GM19324 (cell line): ENCODE data around the gene NTSR2.
"Not testable (repeated sequence)": the region's sequence is repeated elsewhere in the genome, so short reads cannot be mapped to it uniquely, and the experiment has no call there.

Experiments used
- ATAC-seq: cut with Tn5 transposase; IDR thresholded peaks from one replicate; pipeline ENCODE4 v1.9.1; 2021; ENCODE audit warnings: mild to moderate bottlenecking, moderate library complexity; ENCODE audit not compliant: unreplicated experiment, low FRiP score

The NTSR2 gene

DNA sequence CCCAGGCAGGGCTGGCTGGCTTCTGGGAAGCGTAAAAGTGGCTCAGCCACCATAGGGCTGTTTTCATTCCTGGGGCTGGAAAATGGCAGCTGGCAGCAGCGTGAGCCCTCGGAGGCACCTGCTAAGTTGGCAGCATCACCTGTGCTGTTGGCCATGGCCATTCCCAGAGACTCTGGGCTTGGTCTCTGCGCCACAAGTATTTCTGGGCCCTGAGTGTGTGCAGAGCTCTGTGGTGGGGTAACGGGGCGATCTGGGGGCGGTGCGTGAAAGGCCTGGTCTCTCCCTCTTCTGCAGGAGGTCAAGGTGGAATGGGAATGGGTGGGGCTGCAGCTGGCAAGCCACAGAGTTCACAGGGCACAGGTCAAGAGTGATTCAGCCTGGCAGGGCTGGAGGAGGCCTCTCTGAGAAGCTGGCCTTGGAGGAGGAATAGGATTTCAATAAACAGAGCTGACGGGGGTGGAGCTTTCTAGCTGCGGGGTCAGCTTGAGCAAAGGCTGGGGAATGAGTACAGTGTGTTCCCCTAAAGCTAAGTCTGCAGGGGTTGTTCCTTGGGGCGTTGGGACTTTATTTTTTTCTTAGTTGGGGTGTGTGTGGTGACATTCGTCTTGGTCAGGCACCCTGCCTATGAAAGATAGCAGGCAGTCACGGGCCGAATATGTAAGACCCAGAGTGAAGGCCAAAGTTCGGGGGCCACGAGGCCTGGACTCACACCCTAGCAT, 10.3 kb upstream of the NTSR2 start:
- ATAC-seq, result no peak

DNA sequence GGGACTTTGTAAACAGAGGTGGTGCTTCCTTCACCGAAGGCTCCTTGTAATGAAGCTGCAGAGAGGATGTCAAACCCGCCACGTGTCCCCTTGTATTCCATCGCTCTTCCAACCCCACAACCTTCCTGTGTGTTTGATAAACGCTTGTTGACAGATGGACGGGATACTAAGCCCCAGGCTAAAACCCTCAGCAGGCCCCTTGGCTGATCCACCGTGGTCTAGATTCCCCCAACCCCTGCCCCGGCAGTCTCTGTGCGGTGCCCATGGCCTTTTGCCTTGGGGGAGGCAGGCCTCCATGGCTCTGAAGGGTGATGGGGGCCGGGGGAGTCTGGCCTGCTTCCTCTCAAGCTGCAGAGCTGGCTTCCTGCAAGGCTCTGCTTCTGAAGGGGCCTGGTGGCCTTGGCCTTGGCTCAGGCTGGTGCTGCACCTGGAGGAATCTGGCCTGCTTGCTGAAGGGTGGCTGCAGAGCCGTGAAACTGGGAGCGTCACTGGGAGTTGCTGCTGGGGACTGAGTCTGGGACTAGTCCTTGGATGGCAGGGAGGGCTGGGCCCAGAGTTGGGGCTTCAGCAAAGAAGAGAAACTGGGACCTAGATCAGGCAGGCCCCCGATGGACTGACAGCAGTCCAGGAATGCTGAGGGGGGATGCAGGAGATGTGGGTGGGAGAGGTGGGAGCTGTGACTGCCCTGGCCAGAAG, 9.6 kb upstream of the NTSR2 start:
- ATAC-seq, result no peak

DNA sequence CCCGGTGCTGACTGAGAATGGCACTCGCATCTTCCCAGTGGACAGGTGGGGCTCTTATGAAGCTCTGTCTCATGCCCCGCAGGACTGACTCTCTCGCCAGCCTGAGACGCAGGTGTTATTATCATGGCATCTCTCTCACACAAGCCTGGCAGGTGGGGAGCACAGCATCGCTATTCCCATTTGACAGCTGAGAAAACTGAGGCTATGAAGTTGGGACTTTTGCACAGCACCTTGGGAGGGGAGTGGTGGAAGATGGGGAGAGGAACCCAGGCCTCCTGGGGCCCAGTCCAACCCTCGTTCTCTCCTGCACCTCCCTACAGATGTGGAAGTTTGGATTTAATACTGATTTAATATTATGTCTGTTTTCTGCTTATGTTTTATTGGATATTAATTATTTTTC, 9.0 kb upstream of the NTSR2 start:
- no peak for ATAC-seq

DNA sequence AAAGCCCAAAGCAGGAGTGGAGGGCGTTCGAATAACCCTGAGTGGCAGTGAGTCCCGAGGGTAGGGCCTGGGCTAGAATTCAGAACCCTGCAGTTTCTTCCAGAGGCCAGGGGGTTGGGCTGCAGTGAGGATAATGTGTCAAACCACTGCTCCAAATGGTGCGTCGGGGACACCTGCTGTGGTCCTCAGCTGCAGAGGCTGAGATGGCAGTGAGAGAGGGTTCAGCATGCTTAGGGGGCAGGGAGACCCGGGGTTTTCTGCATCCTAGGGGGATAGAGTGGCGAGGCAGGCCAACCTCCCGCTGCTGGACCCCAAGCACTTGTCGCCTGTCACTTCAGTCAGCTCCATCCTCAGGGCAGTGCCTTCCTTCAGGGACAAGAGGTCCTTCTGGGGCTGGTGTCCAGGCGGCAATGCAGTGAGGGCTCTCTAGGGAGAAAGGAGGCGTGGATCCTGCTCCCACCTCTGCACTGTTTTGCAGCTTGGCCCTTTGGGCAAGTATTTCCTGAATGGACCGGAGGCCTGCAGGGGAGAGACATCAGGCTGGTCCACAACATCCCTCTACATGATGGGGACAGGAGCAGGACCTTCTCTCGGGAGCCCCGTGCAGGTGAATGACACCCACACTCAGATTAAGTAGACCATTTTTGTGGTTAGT, 8.4 kb upstream of the NTSR2 start:
- ATAC-seq, result no peak

DNA sequence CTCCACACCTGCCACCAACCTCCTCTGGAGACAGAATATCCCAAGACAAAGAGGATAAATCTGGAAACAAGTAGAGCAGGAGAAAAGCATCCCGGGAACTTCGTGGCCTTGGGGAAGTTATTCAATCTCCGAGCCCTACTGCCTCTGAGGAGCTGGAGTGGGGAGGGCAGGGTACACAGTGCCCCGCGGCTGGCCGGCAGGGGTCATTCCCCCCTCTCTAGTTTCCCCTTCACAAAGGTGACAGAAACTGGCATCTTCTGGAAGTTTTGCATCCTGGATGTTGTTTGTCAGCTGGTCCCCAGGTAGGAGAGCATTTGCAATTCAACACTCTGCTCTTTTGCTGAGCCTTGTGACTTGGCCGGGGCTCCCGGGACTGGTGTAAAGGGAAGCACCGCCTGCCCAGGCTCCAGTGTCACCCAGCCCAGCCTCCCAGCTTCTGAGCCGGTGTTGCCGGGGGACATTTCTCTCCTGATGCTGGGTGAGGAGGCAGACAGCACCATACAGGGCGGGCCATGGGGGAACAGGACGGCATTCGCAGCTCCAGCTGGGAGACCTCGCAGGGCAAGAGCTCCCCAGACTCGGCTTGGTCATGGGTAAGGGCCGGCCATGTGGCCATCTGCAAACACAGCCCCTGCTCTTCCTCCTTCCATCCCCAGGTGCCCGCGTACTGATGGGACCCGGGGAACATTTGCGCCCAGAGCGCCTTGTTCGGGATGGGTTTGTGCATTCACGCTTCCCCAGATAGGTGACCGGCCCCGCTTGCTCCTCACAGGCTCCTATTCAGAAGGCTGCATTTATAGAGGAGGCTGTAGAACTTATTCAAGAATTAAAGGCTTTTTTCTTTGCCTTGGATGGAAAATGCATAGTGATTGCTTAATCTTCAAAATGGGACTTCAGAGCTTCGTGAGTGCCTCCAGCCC, 7.4 kb upstream of the NTSR2 start:
- ATAC-seq, result no peak

DNA sequence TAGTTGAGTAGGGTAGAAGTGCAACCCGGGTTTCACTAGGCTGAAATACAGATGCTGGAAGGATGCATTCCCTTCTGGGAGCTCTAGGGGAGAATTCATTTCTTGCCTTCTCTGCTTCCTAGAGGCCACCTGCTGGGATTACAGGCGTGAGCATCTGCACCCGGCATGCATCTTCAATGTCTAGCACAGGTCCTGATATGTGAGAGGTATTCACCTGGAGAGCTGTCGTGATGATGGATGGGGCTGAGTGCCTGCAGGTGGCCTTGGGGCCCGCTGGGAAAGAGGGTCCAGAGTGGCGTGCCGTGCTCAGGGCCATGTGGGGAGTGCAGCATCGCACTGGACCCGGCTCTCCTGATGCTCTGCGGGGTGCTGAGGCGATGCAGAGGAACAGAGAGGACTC, 6.6 kb upstream of the NTSR2 start:
- ATAC-seq, result no peak

DNA sequence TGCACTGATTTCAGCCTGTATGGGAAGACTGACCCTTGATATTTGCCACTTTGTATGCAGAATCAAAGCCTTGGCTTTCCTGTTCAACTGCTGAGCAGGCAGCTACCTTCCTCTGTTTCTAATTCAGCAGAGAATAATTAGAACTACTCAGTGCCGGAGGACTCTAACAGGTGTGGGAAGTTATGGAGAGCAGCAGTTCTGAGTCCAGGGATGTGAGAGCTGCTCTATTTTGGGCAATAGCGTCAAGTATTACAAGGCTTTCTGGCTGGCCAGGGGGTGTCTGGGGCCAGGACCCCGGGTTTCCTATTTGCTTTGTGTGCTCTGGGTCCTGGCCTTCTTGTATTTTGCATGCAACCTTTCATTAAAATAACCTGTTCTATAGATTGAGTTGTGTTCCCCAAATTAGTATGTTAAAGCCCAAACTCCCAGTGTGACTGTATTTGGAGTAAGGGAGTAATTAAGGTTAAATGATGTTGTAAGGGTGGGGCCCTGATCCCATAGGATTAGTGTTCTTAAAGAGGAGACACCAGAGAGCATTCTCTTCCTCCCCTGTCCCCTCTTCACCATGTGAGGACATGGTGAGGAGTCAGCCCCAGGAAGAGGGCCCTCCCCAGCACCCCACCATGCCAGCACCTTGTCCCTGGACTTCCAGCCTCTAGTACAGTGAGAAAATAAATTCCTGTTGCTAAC, 5.6 kb upstream of the NTSR2 start:
- ATAC-seq, result no peak

DNA sequence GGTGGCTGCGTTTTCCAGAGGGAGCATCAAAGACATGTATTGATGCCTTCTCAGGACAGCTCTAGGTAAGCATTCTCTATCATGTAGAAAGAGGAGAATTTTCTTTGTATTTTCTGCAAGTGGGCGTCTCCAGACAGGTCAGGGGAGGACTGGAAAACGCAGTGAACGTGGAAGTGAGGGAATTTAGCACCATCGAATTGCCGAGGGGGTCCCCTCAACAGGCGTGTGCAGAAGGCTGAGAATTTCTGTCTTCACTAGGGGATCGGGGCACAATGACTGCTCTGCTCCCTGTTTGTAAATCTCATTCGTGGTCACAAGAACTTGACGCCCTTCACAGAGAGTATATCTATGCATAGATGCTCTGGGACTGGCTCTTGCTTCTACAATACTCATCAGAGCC, 5.0 kb upstream of the NTSR2 start:
- no peak for ATAC-seq

DNA sequence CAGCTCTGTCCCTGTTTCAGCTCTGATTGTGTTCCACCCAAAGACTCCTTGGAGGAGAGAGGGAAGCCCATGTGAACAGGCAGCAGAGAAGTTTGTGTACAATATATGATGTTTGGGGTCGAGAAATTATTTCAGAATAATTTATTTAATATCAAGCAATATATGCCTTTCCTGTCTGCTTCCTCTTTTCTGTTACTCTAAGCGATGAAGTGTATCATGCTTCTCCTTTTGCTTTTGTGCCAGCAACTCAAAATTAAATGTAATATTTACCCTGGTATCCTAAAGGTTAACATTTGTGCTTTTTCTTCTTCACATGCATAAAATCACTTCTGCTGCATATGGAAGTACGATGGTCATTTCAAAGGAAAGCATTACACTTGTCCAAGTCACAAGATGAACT, 2.4 kb upstream of the NTSR2 start:
- no peak for ATAC-seq

DNA sequence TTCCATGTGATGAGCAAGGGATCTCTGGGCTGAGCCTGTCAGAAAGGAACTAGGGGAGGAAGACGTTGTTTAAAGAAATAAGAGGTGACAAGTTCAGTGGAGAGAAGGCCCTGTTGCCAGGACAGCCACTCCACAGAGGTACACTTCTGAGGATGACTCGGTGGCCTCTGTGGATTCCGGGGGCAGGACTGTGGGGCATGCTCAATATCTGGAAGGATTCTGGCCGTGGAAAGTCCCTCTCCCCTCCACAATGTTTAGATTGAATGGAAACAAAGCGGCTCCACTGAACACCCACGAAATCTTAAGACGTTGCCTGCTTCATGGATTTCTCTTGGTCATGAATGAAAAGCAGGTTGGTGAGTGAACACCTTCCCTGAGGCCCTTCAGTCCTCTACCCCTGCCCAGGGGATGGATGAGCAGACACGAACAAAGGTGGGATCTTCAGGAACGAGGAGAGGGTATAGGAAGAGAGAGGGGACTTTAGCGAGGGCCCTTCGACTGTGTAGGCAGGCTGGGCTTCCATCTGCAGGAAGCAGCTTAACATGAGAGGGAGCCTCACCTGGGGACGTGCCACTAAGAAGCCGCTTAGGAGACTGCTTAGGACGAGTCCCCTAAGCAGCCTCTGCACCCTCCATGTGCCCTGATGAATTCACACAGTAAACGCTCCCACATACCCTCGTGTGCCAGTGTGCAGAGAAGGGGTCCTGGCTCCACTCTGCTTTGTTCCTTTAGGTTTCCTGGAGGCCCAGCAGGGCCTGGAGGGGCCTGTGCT, 1.9 kb downstream of the NTSR2 start:
- no peak for ATAC-seq

DNA sequence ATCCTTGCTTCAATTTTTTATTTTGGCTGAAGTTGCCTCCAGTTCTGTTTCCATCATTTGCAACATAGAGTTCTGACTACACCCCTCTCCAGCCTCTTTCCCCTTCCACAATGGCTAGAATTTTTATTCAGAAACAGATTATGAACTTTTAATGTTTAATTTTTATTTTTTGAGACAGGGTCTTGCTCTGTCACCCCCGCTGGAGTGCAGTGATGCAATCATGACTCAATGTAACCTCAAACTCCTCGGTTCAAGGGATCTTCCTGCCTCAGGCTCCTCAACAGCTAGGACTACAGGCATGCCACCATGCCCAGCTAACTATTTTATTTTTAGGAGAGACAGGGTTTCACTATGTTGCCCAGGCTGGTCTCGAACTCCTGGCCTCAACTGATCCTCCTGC, 2.8 kb downstream of the NTSR2 start:
- ATAC-seq, result no peak

DNA sequence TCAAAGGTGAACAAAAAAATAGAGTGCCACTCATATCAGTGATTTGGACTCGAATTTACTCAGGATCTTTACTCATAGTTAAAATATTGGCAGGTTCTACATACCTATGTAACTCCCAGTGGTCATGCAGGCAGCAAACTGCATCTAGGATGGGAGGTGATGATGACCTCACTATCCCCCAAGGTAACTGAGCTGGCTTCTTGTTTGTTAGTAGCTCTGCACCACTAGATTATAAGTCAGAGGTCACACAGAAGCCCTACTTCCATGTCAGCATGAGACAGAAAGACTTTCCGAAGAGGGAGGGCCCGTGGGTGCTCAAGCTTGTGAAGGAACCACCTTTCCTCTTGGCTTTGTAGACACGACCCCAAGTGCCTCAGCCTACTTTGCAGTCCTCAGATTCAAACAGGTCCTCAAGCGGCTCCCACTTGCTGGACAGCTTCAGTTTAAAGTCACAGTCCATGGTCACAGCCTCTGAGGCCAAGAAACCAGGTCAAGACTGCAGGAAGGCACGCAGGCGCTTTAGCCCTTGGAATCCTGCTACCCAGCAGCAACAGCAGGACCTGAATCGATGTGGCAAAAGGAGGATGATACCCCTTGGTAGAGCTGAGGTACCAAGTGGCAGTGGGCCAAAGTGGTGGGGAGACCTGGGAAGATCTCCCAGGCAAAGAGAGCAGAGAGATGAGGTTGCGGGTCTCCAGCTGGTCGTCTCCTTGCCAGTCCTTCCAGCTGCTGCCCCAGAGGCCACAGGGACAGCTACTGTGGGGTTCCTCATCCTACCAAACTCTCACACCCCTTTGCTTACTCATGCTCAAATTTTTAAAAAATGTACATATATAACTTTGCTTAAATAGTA, 4.3 kb downstream of the NTSR2 start:
- ATAC-seq, result no peak

DNA sequence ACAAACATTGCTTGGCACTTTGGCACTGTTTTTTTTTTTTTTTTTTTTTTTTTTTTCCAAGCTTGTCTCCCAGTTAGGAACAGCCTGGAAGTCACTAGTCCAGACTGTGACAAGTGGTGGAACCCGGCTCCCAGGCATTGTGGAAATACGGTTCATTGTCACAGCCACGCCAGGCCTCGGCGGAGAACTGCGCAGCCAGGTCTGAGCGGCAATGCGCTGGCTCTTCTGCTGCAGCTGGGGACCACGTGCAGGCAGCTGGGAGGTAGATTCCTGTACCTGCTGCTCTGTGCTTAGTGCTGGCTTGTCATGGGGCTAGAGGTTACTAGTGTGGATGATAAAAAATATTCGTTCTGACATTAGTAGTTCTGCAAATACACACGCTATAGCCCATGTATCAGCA, 5.0 kb downstream of the NTSR2 start:
- ATAC-seq, result no peak

DNA sequence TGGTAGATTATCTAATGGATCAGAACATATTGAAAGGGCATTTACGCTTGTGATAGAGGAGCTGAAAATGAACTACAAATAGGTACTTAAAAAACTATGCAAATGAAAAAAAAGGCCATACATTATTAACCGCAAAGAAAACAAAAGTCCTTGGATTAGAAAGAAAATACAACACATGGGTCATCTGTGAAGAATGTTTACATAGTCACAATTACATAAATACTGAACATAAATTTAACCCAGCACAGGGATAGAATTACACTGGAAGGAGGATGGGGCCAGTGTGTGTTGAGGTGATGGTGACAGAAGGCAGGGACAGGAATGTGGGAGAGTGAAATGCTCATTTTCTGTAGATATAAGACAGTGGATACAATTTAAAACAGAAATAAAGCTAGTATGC, 6.6 kb downstream of the NTSR2 start:
- ATAC-seq, result no peak

DNA sequence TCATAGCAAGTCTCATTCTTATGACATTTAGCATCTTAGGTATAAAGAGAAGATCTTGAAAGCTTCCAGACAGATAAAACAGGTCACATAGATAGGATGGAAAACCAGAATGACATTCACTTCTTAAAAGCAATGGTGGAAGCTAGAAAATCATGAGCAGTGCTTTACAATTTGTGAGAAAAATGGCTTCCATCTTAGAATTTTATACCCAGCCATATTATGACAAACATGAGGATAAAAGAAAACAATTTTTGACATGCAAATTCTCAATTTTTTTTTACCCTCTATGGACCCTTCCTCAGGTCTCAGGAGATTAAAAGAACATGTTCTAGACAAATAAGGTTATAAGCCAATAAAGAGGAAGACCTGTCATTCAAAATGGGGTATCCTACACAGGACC, 7.1 kb downstream of the NTSR2 start:
- no peak for ATAC-seq

DNA sequence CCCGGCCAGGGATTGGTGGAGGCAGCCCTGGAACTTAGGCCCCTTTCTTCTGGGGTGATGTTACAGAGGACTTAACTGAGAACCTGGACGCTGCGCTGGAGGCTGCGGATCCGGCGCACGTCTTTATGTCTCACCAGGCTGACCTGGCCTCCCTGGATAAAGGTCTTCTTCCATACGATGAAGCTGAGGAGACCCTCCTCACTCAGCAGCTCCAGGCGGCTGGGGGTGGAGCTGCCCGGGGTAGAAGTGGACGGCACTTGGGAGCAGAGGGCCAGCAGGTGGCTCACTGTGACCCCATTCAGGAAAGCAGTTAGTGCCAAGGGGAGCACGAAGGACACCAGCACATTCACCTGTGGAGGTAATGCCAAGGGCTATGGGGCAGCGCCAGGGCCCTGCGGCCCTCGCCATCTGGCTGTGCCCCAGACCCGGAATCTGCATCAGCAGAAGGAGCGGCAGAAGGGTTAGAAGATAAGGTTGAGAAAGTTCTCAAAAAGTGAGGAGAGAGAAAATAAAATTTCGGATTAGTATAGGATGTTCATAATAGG, 8.0 kb downstream of the NTSR2 start:
- no peak for ATAC-seq

DNA sequence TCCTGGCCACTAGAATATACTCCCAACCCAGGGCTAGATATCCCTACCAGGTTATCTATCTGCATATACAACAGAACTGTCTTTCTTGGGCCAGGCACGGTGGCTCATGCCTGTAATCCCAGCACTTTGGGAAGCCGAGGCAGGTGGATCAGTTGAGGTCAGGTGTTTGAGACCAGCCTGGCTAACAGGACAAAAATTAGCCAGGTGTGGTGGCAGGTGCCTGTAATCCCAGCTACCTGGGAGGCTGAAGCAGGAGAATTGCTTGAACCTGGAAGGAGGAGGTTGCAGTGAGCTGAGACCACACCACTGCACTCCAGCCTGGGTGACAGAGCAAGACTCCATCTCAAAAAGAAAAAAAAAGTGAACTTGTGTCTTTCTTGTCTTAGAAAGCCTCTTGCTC, 9.6 kb downstream of the NTSR2 start:
- ATAC-seq, result not testable (repeated sequence)

DNA sequence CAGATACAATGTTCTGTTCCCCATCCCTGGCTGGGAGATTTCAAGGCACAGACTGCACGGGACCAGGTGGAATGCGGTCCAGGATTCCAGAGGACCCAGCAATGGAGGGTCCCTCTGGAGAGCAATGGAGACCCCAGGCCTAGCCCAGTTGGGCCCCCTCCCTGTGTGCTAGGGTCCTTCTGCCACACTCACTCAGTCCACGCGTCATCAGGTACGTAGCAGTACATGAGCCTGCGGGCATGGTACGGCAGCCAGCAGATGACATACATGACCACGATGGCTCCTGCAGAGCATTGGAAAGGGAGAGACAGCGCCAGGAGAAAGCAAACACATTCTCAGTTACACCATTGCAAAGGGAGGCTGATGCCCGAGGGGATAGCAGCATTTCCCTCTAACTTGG, 10.1 kb downstream of the NTSR2 start:
- no peak for ATAC-seq
